HUES48 (cell line): ENCODE data around the gene GOLGA3.
"Not testable (repeated sequence)": the region's sequence is repeated elsewhere in the genome, so short reads cannot be mapped to it uniquely, and the experiment has no call there.

Experiments used
- H3K27ac ChIP-seq: one replicate; pipeline ENCODE4 v1.7.0; 2013; ENCODE audit warnings: low read depth, low read length, inconsistent platforms
- H3K27me3 ChIP-seq: 2 replicates; pipeline ENCODE4 v1.6.1; 2013; ENCODE audit warnings: mild to moderate bottlenecking, low read length; ENCODE audit not compliant: control insufficient read depth, insufficient read depth
- H3K36me3 ChIP-seq: 2 replicates; pipeline ENCODE4 v1.6.1; 2013; ENCODE audit warnings: low read length; ENCODE audit not compliant: control insufficient read depth, insufficient read depth
- H3K4me1 ChIP-seq: 2 replicates; pipeline ENCODE4 v1.6.1; 2013; ENCODE audit warnings: mild to moderate bottlenecking, low read length; ENCODE audit not compliant: control insufficient read depth, insufficient read depth
- H3K4me3 ChIP-seq: 2 replicates; pipeline ENCODE4 v1.5.1; 2013; ENCODE audit warnings: mild to moderate bottlenecking, low read depth, low read length
- H3K9ac ChIP-seq: 2 replicates; pipeline ENCODE4 v1.6.1; 2013; ENCODE audit warnings: mild to moderate bottlenecking, low read depth, low read length, moderate library complexity
- H3K9me3 ChIP-seq: 2 replicates; pipeline ENCODE4 v1.6.1; 2013; ENCODE audit warnings: low read length; ENCODE audit not compliant: control insufficient read depth, insufficient read depth

The GOLGA3 gene

DNA sequence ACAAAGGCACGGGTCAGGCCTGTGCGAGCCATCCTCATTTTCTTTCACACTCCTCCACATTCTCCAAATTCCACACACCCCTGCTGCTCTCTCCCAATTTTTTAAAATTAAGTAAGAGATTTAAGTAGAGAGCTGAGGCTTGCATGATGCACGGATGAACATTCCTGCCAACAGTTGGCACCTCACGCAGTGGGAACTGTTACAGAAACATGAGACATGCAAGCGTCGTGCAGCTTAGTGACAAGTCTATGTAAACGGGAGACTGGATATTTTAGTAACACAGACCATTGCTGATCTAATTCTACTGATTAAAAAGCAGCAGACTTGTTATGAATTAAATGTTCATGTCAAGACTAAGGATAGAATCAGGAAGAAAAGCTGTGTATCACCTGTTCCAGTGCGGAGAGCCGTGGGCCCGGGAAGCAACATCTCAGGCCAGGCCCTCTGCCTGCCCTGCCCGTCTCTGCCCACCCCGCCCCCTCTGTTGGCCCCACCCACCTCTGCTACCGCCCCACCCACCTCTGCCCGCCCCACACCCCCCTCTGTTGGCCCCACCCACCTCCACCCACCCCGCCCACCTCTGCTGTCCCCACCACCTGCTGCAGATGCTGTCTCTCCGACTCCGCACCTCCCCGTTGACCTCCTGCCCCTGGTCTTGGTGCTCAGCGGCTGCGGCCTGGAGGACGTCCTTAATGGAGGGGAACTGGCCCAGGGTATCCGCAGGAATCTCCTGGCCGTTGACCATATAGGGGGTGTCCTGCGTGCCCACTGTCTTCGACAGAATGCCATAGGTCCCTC, 21.2 kb downstream of the GOLGA3 start:
- no peaks in the 10 kb centered on the region for H3K9me3 ChIP-seq
- peaks cover 63% of the 10 kb centered on the region for H3K36me3 ChIP-seq
- no peak overlapping the region for H3K27ac ChIP-seq
- H3K4me1 ChIP-seq = no peaks in the 10 kb centered on the region
- no peak overlapping the region for H3K4me3 ChIP-seq
- H3K9ac ChIP-seq = no peak overlapping the region
- no peaks in the 10 kb centered on the region for H3K27me3 ChIP-seq

DNA sequence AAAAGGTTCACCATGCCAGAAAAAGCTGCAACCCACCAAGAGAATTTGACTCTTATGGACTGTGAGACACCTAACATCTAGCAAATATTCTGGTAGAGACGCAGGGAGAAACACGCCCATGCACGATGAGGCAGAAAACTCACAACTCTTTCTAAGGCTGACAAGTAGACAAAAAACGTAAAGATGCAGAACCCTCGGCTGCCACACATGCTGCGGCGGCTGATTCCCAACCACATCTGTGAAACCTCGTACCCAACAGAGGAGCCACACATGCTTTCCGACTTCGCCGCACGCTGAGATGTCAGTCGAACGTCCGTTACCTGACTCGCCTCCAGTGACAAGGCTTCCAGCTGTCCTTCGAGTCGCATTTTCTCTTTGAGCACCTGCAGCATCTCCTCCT, 21.8 kb downstream of the GOLGA3 start:
- no peak overlapping the region for H3K9ac ChIP-seq
- no peak overlapping the region for H3K4me3 ChIP-seq
- no peaks in the 10 kb centered on the region for H3K27me3 ChIP-seq
- H3K36me3 ChIP-seq = peaks cover 59% of the 10 kb centered on the region
- H3K27ac ChIP-seq = no peak overlapping the region
- H3K9me3 ChIP-seq = no peaks in the 10 kb centered on the region
- no peaks in the 10 kb centered on the region for H3K4me1 ChIP-seq

DNA sequence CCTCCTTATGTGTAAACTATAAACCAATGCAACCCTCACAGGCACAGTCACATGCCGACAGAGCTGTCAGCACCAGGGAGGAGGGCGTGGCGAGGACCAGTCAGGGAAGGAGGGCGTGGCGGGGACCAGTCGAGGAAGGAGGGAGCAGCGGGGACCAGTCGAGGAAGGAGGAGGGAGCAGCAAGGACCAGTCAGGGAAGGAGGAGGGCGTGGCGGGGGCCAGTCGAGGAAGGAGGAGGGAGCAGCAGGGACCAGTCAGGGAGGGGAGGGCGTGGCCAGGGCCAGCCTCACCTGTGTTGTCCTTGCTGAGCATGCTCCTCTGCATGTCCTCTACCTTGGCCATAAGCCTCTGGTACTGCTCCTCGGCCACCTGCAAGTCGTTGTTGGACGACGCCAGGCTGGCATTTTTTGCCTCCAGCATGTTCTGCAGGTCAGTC, 24.2 kb downstream of the GOLGA3 start:
- H3K4me3 ChIP-seq = no peak overlapping the region
- H3K9ac ChIP-seq = no peak overlapping the region
- peaks cover 78% of the 10 kb centered on the region for H3K36me3 ChIP-seq
- H3K27ac ChIP-seq = no peak overlapping the region
- no peaks in the 10 kb centered on the region for H3K9me3 ChIP-seq
- no peaks in the 10 kb centered on the region for H3K4me1 ChIP-seq
- no peaks in the 10 kb centered on the region for H3K27me3 ChIP-seq

DNA sequence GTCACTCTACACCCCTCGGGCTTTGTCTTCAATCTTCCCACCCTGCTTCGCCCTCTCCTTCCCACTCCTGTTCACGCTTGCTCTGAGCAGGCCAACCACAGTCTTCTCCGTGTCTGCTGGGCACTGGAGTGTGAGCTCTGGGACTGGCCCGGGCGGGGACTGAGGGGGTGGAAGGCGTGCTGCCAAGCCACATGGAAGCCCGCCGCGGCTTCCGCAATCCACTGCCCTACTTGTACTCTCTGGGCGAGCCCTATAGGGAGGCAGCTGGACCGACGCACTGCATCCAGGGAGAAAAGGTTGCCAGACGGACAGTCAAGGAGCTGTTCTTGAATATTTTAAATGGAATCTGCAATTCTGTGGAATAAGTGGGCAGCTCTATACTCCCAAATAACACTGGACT, 24.8 kb downstream of the GOLGA3 start:
- Histone ChIP-seq H3K4me3 (no peak overlapping the region), H3K36me3 (peaks cover 83% of the 10 kb centered on the region), H3K9me3 (no peaks in the 10 kb centered on the region), H3K27me3 (no peaks in the 10 kb centered on the region), H3K9ac (no peak overlapping the region), H3K4me1 (no peaks in the 10 kb centered on the region), H3K27ac (no peak overlapping the region)

DNA sequence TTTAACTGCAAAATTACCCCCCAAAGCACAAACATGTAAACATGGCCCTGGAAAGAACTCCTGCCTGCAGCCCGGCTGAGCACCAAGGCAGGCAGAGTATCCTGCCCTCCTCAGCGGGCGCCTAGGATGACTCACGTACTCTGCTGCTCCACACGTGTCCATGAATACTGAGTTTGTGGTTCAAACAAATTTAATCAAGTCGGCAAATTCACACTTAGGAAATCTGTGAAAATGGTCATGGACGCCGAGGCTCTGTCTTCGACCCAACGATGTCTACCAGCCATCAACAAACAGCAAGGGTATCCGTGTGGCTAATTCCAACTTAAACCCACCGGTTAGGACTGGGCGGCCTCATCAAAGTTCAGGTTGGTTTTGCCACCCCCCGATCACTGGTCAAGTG, 25.5 kb downstream of the GOLGA3 start:
- no peak overlapping the region for H3K27ac ChIP-seq
- H3K27me3 ChIP-seq = no peaks in the 10 kb centered on the region
- H3K4me1 ChIP-seq = no peaks in the 10 kb centered on the region
- no peaks in the 10 kb centered on the region for H3K9me3 ChIP-seq
- no peak overlapping the region for H3K4me3 ChIP-seq
- no peak overlapping the region for H3K9ac ChIP-seq
- peaks cover 85% of the 10 kb centered on the region for H3K36me3 ChIP-seq

DNA sequence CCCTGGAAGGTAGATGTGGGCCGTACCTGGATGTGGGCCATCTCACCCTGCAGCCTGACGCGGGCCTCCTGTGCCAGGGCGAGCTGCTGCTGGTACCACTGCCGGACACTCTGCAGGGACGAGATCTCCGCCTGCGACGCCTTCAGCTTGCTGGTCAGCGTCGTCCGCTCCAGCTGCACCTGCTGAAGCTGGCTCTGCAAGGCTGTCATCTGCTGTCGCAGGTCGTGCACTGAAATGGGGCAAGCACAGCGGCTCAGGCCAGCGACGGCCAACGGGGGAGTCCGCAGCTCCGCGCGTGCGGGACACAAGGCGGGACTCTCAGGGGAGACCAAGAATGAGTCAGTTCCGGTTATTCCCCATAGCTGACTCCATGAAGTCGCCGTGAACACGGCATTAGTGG, 26.9 kb downstream of the GOLGA3 start:
- no peaks in the 10 kb centered on the region for H3K27me3 ChIP-seq
- no peaks in the 10 kb centered on the region for H3K9me3 ChIP-seq
- H3K9ac ChIP-seq = no peak overlapping the region
- H3K4me1 ChIP-seq = no peaks in the 10 kb centered on the region
- H3K36me3 ChIP-seq = peaks cover 87% of the 10 kb centered on the region
- H3K27ac ChIP-seq = no peak overlapping the region
- no peak overlapping the region for H3K4me3 ChIP-seq

DNA sequence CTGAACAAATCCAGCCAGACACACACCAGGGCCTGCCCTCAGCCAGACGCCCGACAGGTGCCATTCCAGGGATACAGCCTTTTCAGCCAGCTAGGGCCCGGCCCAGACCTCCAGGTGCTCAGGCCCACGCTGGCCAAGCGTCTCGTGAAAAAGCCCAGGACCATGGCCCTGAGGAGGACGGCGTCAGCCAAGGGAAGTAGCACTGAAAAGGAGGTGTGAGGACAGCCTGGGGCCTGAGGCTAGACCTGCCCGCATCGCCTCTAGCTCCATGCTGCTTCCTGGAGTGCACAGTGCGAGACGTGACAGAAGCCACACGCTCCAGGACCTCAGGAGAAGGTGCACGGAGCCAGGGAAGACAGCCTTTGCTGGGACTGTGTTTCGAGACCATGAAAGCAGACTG, 29.8 kb downstream of the GOLGA3 start:
- Histone ChIP-seq H3K36me3 (peaks cover 92% of the 10 kb centered on the region), H3K27me3 (no peaks in the 10 kb centered on the region)

DNA sequence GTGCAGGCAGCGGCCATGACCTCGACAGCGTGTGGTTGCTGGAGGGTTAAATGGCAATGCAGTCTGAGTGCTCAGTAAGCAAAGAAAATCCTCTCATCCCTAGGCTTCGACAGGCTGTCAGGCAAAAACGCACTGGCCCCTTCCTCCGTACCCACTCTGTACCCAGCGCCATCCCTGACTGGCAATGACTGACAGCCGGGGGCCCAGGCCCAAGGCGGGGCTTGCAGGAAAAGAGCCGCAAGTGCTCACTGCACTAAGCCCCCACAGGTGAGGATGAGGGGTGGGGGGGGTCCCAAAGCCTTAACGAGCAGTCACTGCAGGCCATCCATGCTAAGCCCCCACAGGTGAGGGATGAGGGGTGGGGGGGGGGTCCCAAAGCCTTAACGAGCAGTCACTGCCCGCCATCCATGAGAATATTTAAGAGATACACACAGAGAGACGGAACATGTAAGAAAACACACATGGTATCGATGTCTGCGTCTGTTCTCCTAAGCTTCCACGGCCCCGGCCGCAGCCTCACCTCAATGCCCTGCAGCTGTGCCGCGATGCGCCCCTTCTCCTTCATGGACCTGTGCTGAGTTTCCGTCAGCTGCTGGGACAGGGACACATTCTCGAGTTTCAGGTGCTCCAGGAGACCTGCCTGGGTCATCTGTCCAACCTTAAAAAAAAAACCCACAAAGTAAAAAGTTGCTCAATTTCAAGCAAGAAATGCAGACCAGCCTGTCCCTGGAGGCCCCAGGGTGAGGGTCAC, 30.7 kb downstream of the GOLGA3 start:
- H3K36me3 ChIP-seq = peaks cover 86% of the 10 kb centered on the region
- no peaks in the 10 kb centered on the region for H3K4me1 ChIP-seq
- H3K4me3 ChIP-seq = no peak overlapping the region
- no peak overlapping the region for H3K27ac ChIP-seq
- no peak overlapping the region for H3K9ac ChIP-seq
- no peaks in the 10 kb centered on the region for H3K27me3 ChIP-seq
- H3K9me3 ChIP-seq = no peaks in the 10 kb centered on the region

More for the DNA sequence above, 29.8 kb downstream of the GOLGA3 start:
- Histone ChIP-seq H3K9ac (no peak overlapping the region), H3K27ac (no peak overlapping the region), H3K9me3 (no peaks in the 10 kb centered on the region), H3K4me3 (no peak overlapping the region), H3K4me1 (no peaks in the 10 kb centered on the region)

DNA sequence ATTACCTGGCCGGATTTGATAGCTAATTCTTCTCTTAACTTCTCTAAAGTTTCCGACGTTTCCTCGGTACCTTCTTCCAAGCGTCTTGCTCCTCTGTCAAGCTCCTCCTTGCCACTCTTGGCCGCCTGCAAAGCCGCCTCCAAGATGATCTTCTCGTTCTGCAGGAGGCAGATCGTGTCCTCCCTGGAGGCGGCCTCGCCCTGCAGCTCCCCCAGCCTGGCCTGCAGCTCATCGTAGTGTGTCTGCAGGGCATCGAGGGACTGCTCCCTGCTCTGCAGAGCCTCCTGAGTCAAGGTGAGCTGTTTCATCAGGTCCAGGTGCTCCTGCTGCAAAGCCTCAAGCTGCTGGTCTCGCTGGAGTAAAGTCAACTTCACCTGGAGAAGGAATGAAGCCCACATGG, 32.8 kb downstream of the GOLGA3 start:
- no peak overlapping the region for H3K27ac ChIP-seq
- no peaks in the 10 kb centered on the region for H3K9me3 ChIP-seq
- no peak overlapping the region for H3K4me3 ChIP-seq
- H3K4me1 ChIP-seq = no peaks in the 10 kb centered on the region
- no peaks in the 10 kb centered on the region for H3K27me3 ChIP-seq
- H3K36me3 ChIP-seq = peaks cover 77% of the 10 kb centered on the region
- H3K9ac ChIP-seq = no peak overlapping the region

DNA sequence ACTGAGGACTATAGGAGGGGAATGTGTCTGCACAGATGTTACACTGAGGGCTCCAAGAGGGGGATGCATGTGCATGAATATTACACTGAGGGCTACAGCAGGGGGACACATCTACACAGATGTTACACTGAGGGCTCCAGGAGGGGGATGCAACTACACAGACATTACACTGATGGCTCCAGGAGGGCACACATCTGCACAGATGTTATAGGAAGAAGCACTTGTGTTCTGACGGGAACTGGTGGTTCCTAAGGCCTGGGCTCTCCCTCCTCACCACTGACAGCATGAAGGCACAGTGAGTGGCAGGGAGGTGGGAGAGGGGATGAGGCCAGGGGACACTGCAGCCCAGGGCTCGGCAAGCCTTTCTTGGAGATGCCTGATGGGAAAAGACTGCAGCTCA, 36.7 kb downstream of the GOLGA3 start:
- not testable (repeated sequence) for H3K27me3 ChIP-seq, H3K27ac ChIP-seq, H3K9me3 ChIP-seq, H3K4me3 ChIP-seq, H3K9ac ChIP-seq, H3K4me1 ChIP-seq
- H3K36me3 ChIP-seq = peaks cover 52% of the 10 kb centered on the region

DNA sequence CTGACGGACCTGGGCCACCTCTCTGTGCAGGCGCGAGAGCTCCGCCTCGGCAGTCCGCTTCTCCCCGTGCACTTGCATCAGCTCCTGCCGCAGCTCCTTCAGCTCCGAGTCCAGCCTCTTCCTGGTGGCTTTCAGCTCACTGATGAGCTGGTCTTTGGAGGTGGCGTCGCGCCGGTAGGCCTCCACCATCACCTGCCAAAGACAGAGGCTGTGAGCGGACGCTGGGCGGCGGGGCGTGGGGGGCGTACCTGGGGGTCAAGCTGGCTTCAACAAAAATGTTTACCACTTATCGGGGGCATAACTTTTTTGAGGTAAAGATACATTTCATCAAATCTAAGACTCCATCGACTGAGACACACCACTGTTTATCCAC, 39.6 kb downstream of the GOLGA3 start:
- H3K4me3 ChIP-seq = no peak overlapping the region
- peaks cover 50% of the 10 kb centered on the region for H3K36me3 ChIP-seq
- no peak overlapping the region for H3K27ac ChIP-seq
- no peak overlapping the region for H3K9ac ChIP-seq
- H3K27me3 ChIP-seq = no peaks in the 10 kb centered on the region
- no peaks in the 10 kb centered on the region for H3K9me3 ChIP-seq
- no peaks in the 10 kb centered on the region for H3K4me1 ChIP-seq
